Effector memory CD8-positive, alpha-beta T cell (primary cell): ENCODE data around the gene PDZRN4.
"Not testable (repeated sequence)": the region's sequence is repeated elsewhere in the genome, so short reads cannot be mapped to it uniquely, and the experiment has no call there.

Experiments used
- ATAC-seq: fragments of 150-1000 bp; cut with Tn5 transposase; replicated peaks from 2 replicates; pipeline ENCODE4 v1.10.0; 2021; ENCODE audit warnings: mild to moderate bottlenecking, moderate library complexity
- DNase-seq, 3 experiments: peaks; one replicate each; pipeline ENCODE4 v3.0.0; 2021
- H3K27ac Mint-ChIP-seq, 2 donors: one replicate each; pipeline ENCODE4 v1.8.0; 2022; ENCODE audit warnings: mild to moderate bottlenecking in 2 of 2, mixed read lengths in 2 of 2, moderate library complexity in 2 of 2
- H3K27me3 Mint-ChIP-seq, 2 donors: one replicate each; pipeline ENCODE4 v1.8.0; 2022; ENCODE audit warnings: mixed read lengths in 2 of 2
- H3K36me3 Mint-ChIP-seq: one replicate; pipeline ENCODE4 v1.8.0; 2022; ENCODE audit warnings: mild to moderate bottlenecking, moderate library complexity, mixed read lengths; ENCODE audit not compliant: insufficient read depth
- H3K4me1 Mint-ChIP-seq, 2 donors: one replicate each; pipeline ENCODE4 v1.8.0; 2022; ENCODE audit warnings: low read depth in 2 of 2, mixed read lengths in 2 of 2
- H3K4me3 Mint-ChIP-seq, 2 donors: one replicate each; pipeline ENCODE4 v1.8.0; 2022; ENCODE audit warnings: mild to moderate bottlenecking in 2 of 2, mixed read lengths in 2 of 2, moderate library complexity in 2 of 2
- H3K9me3 Mint-ChIP-seq, 2 donors: one replicate each; pipeline ENCODE4 v1.8.0; 2022; ENCODE audit warnings: mixed read lengths in 2 of 2

Gene PDZRN4

DNA sequence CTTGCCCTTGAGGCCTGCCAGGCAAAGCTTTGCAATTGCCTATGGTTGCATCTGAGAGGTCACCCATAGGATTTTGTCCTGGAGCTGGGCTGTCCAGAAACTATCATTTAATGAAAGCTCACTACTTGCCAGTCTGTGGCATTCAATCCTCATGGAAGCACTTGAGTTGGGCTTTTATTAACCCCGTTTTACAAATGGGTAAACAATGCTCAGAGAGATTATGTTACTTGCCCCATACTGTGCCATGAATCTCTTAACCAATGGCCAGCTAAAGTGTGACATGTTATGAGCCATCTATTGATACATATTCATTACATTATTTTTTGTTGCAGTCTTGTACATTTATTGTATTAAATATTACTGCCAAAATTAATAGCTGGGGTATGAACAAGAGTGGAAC, 35.9 kb downstream of the PDZRN4 start:
- Mint-ChIP-seq H3K4me1 (no peaks in the 10 kb centered on the region), H3K9me3 (peaks cover 0 to under 1% of the 10 kb centered on the region in 2 donors), H3K27me3 (no peaks in the 10 kb centered on the region), H3K27ac (no peak overlapping the region), H3K4me3 (no peak overlapping the region), H3K36me3 (no peaks in the 10 kb centered on the region)
- ATAC-seq: no peak
- no peak for DNase-seq

DNA sequence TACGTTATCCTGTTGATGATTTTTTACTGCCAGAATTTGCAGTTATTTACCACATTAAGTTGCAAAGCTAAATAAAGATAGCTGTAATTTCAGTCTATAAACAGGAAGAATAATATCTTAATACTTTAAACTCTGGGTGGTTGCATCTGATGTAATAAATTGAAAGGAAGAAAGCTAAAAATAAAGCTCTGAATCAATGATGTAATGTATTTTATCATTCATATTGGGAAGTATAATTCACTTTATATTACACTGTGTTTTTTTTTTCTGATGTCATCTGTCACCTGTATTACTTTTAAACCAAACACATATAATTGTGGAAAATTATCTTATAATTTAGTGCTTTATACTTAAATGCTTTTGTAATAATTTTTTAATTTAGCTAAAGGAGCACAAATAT, 37.1 kb downstream of the PDZRN4 start:
- DNase-seq (no peak), ATAC-seq (no peak)
- Mint-ChIP-seq H3K9me3 (peaks cover 0 to 2% of the 10 kb centered on the region in 2 donors), H3K36me3 (no peaks in the 10 kb centered on the region), H3K27me3 (no peaks in the 10 kb centered on the region), H3K4me3 (no peak overlapping the region), H3K4me1 (no peaks in the 10 kb centered on the region), H3K27ac (no peak overlapping the region)

DNA sequence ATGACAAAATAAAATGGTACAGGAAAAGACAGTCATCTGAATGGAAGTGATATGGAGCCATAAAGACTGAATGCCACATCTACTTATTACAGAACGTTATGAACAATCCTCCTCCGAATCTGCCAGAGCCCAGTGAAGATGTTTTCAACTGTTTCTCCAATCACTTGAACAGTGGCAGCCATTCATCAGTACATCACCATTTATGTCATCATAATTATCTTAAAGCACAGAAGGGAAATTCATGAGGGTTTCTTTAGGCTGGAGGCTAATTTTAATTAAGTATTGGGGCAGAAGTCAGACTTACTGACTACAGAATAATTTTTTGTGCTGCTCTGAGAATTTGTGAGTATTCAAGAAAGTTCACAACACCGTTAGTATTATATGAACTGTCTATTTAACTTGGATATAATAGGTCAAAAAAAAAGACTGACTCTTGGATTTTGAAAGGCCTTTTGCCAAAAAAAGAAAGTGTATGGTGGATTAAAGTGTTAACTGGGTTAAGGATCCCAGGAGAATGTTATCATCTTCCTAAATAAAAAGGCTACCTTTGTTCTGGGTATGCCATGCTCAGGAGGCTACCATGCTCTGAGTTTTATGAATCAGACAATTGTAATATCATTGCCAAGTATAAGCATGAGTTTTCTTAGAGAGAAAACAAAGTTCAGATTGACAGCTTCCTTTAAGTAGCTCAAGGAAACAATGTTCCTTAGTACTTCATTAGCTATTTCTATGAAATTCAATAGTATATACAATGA, 40.1 kb downstream of the PDZRN4 start:
- Mint-ChIP-seq H3K9me3 (peaks cover 0 to 2% of the 10 kb centered on the region in 2 donors), H3K4me3 (no peak overlapping the region), H3K4me1 (no peaks in the 10 kb centered on the region), H3K36me3 (no peaks in the 10 kb centered on the region), H3K27me3 (no peaks in the 10 kb centered on the region), H3K27ac (no peak overlapping the region)
- DNase-seq (no peak), ATAC-seq (no peak)

DNA sequence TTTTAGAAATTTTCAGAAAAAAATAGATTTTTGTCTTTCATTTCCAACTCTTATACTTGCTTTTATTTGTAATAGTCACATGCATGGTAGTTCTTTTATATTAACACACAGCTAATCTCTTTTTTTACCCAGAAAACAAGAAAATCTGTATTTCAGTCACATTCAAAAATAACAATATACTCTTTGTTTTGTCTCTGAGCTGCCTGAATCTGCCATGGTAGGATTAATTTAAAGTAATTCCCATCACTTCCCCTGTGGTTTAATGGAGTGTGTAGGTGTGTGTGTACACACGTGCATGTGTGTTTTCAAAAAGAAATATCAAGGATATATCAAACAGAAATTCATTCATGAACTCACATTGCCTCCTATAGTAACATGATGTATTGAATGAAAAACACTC, 42.6 kb downstream of the PDZRN4 start:
- no peak for ATAC-seq
- no peak overlapping the region for H3K27ac Mint-ChIP-seq

DNA sequence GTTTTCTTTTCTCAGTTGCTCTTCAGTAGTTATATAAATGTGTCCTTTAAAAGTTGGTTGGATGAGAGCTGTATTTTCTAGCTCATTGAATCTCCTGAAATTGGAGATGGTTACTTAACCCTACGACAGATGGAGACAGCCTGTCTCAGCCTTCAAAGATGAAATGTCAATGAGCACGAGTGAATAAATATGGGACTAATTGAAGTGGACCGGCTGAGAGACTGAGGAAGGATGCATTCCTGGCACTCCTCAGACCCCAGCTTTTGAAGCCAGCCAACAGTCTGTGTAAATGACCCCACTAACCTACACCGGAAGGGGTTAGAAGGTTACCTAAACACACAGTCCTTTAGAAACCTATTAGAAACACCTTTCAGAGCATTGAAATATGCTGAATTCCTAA, 46.6 kb downstream of the PDZRN4 start:
- peaks cover 5% of the 10 kb centered on the region in 2 donors for H3K9me3 Mint-ChIP-seq
- H3K27me3 Mint-ChIP-seq: no peaks in the 10 kb centered on the region
- no peak overlapping the region for H3K27ac Mint-ChIP-seq
- H3K36me3 Mint-ChIP-seq: no peaks in the 10 kb centered on the region
- H3K4me1 Mint-ChIP-seq: no peaks in the 10 kb centered on the region
- ATAC-seq (no peak), DNase-seq (no peak)
- no peak overlapping the region for H3K4me3 Mint-ChIP-seq

More for the DNA sequence above, 42.6 kb downstream of the PDZRN4 start:
- DNase-seq: no peak
- Mint-ChIP-seq H3K9me3 (peaks cover 0 to 2% of the 10 kb centered on the region in 2 donors), H3K36me3 (no peaks in the 10 kb centered on the region), H3K27me3 (no peaks in the 10 kb centered on the region), H3K4me3 (no peak overlapping the region), H3K4me1 (no peaks in the 10 kb centered on the region)

DNA sequence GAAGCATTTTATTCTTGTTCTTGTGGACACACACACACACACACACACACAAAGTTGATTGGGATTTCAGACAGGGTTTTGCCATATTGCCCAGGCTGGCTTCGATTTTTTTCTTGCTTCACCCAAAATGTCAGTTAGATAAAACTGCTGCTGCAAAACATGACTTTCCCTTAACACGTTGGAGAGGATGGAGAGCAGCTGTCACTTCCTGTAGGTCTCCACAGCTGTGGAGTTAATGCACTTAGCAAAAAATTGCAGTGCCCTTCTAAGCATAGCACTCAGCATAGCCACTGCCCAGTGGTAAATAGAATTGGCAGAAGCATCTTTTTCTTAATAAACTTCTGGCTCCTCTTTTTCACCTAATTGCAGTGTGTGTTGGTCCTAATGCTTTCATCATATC, 54.5 kb downstream of the PDZRN4 start:
- Mint-ChIP-seq H3K27ac (no peak overlapping the region), H3K9me3 (peaks cover 4 to 16% of the 10 kb centered on the region in 2 donors), H3K4me1 (no peaks in the 10 kb centered on the region), H3K4me3 (no peak overlapping the region), H3K27me3 (no peaks in the 10 kb centered on the region), H3K36me3 (no peaks in the 10 kb centered on the region)
- ATAC-seq (no peak), DNase-seq (no peak)

DNA sequence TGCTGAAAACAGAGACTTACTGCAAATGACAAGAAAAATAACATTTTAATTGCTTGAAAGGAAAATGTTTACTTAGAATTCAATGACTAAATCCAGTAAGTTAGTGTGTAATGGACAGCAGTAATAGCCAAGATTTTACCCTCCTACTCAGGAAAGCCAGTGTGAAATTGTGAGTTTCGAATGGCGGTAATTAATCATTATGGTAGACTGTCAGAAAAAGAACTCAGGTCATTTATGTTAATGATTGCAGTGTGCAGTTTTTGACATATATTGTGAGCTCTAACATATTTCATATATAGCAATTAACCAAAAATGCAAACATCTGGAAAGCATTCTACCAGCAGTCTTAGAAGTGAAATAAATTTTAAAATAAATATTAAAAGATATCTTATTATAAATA, 60.3 kb downstream of the PDZRN4 start:
- DNase-seq (no peak), ATAC-seq (no peak)
- Mint-ChIP-seq H3K36me3 (no peaks in the 10 kb centered on the region), H3K4me1 (no peaks in the 10 kb centered on the region), H3K27me3 (no peaks in the 10 kb centered on the region), H3K9me3 (peaks cover 1 to 11% of the 10 kb centered on the region in 2 donors), H3K27ac (no peak overlapping the region), H3K4me3 (no peak overlapping the region)

DNA sequence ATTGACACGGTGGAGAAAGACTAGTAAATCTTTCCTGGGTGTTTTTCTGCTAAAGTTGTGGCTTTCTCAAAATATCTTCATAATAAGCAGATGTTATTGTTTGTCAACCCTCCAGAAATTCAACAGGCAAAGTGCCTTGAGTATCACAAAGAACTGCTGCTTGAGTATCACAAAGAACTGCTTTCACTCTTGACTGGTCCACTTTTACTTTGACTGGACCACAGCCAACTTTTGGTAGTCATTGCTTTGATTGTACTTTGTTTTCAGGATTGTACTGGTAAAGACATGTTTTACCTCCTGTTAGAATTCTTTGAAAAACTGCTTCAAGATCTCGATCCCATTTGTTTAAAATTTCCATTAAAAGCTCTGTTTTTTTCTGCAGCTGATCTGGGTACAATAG, 62.6 kb downstream of the PDZRN4 start:
- Mint-ChIP-seq H3K4me1 (no peaks in the 10 kb centered on the region), H3K27ac (no peak overlapping the region), H3K9me3 (peaks cover 0 to under 1% of the 10 kb centered on the region in 2 donors), H3K27me3 (no peaks in the 10 kb centered on the region), H3K4me3 (no peak overlapping the region), H3K36me3 (no peaks in the 10 kb centered on the region)
- no peak for ATAC-seq
- no peak for DNase-seq

DNA sequence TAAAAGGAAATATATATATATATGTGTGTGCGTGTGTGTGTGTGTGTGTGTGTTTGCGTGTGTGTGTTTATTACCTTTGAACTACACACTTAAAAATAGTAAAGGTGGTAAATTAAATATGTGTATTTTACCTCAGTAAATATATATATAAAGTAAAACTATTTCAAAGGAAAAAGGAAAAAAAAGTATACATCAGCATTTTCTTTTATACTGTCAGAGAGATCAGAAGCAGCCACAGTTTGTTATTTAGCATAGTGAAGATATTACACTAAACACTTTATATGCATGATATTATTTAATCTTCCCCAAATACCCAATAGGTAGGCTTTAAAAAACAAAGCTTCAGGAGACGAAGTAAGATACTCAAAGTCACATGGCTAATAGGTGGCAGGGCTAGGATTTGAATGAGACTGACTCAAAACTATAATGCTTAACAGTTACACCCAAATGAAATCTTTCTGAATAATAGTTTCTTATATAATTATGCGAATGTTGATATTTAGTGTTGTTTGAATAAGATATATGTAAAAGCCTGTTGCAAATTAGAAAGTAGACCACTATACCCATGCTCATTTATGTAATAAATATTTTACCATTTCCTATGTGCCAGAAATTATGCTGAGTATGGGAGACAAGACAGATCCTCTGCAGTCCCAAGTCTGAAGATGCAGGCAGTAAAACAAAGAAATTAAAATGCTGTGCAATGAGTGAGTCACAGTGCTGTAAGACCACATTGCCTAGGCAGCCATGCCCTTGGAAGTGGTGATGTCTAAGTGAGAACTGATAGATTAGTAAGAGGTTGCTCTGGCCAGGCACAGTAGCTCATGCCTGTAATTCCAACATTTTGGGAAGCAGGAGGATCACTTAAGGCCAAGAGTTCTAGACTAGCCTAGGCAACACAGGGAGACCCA, 66.1 kb downstream of the PDZRN4 start:
- Mint-ChIP-seq H3K4me1 (no peaks in the 10 kb centered on the region), H3K4me3 (no peak overlapping the region), H3K36me3 (no peaks in the 10 kb centered on the region), H3K27ac (no peak overlapping the region), H3K27me3 (no peaks in the 10 kb centered on the region), H3K9me3 (no peaks in the 10 kb centered on the region)
- no peak for ATAC-seq
- DNase-seq: no peak

DNA sequence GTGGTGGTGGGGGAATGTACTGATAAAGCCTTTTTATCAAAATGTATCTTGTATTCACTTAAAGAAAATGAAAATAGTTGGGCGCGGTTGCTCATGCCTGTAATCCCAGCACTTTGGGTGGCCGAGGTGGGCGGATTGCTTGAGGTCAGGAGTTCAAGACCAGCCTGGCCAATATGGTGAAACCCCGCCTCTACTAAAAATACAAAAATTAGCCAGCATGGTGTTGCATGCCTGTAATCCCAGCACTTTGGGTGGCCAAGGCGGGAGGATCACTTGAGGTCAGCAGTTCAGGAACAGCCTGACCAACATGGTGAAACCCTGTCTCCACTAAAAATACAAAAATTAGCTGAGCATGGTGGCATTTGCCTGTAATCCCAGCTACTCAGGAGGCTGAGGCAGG, 75.1 kb downstream of the PDZRN4 start:
- H3K27me3 Mint-ChIP-seq: not testable (repeated sequence)

DNA sequence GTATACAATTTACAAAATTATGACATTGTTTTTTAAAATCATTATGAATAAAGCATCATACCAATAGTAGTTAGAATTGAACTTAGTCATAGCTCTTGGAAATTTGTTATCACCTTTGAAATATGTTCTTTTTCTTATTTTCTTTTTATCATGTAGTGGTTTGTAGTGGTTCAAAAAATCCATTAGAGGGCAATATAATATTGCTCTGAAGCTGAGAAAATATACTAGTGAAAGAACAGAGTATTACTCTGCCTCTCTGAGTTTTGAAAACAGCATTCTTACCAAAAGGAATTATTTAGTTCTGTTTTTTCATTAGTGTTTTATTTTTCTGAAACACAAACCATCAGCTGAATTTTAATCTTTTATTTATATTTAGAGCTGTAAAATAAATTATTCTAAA, 76.2 kb downstream of the PDZRN4 start:
- DNase-seq (no peak), ATAC-seq (no peak)
- H3K27ac Mint-ChIP-seq: no peak overlapping the region

More for the DNA sequence above, 75.1 kb downstream of the PDZRN4 start:
- ATAC-seq, H3K4me1 Mint-ChIP-seq, H3K36me3 Mint-ChIP-seq, H3K4me3 Mint-ChIP-seq, H3K27ac Mint-ChIP-seq, H3K9me3 Mint-ChIP-seq, DNase-seq: not testable (repeated sequence)

DNA sequence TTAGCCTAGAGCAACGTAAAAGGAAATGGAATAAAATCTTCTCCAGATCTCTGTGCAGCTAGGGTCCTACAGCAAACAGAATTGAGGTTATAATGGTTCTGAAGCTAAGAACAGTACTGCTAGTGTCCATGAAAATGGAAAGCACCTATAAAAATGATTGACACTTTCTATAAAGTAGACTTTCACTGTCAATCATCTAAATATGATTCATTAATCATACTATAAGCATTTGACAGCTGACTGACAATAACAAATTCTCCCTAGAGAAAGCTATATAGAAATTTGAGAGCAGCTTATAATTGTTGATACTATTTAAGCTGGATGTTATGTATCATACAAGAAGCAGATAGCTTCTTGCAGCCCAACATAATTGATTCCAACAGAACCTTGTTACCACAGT, 80.9 kb downstream of the PDZRN4 start:
- Mint-ChIP-seq H3K4me3 (no peak overlapping the region), H3K9me3 (no peaks in the 10 kb centered on the region), H3K36me3 (no peaks in the 10 kb centered on the region), H3K27me3 (no peaks in the 10 kb centered on the region), H3K27ac (no peak overlapping the region), H3K4me1 (no peaks in the 10 kb centered on the region)
- DNase-seq (no peak), ATAC-seq (no peak)

More for the DNA sequence above, 76.2 kb downstream of the PDZRN4 start:
- Mint-ChIP-seq H3K4me3 (no peak overlapping the region), H3K9me3 (no peaks in the 10 kb centered on the region), H3K4me1 (no peaks in the 10 kb centered on the region), H3K36me3 (no peaks in the 10 kb centered on the region), H3K27me3 (no peaks in the 10 kb centered on the region)

DNA sequence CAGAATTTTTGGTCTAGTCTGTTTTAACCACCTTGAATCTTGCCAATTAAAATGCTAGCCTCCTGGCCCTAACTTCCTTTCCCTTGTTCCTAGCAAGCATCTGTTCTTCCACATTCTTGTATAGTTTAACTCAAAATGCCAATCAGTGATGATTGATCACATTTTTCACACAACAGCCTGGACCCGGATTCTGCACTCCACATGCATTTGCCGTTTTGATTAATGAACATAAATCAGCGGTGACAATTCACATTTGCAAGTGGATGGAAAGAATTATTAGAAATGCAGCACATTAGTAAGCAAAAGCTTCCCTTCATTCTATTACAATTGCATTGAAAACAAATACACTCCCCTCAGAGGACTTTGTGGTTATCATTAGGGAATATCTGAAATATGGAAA, 83.4 kb downstream of the PDZRN4 start:
- Mint-ChIP-seq H3K4me1 (no peaks in the 10 kb centered on the region), H3K4me3 (no peak overlapping the region), H3K36me3 (no peaks in the 10 kb centered on the region), H3K9me3 (no peaks in the 10 kb centered on the region), H3K27me3 (no peaks in the 10 kb centered on the region), H3K27ac (no peak overlapping the region)
- ATAC-seq: no peak
- DNase-seq: no peak

DNA sequence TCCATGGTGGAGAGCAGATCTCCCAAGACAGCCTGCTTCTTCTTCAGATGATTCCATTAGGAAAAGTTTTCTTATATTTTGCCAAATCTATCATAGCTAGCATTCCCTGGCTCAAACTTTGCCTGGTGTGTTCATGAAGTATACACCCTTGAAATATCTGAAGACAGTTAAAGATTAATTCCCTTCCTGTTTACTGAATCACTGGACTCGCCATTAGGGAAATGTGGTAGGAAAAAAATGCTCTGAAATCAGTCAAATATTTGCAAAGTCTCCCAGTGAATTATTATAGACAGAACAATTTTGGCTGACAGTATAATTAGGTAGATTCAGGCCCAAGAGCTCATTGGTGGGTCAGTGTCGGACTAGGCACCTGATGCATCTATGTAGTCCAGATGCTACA, 86.5 kb downstream of the PDZRN4 start:
- ATAC-seq: no peak
- Mint-ChIP-seq H3K9me3 (no peaks in the 10 kb centered on the region), H3K4me3 (no peak overlapping the region), H3K27me3 (no peaks in the 10 kb centered on the region), H3K36me3 (no peaks in the 10 kb centered on the region), H3K4me1 (no peaks in the 10 kb centered on the region), H3K27ac (no peak overlapping the region)
- DNase-seq: no peak
